GM12891 (cell line): ENCODE results near the gene WDTC1.

Experiments used
- POLR2A ChIP-seq: IDR thresholded peaks from 2 replicates; pipeline ENCODE4 v1.6.1; 2011; ENCODE audit warnings: low read depth, low read length, control low read depth
- POLR2AphosphoS5 ChIP-seq: IDR thresholded peaks from 2 replicates; pipeline ENCODE4 v1.6.1; 2011; ENCODE audit warnings: low read depth, low read length, control low read depth
- TAF1 ChIP-seq: IDR thresholded peaks from 2 replicates; pipeline ENCODE4 v1.6.1; 2011; ENCODE audit warnings: low read depth, low read length, control low read depth

DNA sequence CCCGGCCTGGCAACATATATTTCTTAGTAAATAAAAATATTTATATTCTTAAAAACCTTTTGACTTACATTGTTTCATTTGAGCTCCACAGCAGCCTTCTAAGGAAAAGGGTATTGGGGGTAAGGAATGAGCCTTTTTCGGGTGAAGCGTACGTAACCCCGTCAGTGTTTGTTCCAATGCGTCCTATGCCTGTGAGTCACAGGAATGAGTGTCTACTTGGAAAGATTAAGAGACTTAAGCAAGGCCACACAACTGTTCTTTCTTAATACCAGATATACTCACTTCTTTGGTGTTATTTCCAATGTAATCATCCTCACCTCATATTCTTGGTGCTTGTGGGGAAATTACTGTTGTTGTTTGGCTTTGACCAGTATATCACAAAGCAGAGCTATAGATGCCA lies 22.7 kb downstream of the WDTC1 start:
- TF ChIP-seq TAF1: no peak
- no peak for TF ChIP-seq POLR2A
- TF ChIP-seq POLR2AphosphoS5: no peak
